HT1080 (cell line): ENCODE results near the gene PPP1CB. TPM values are rescaled to one million over a fixed set of nuclear protein-coding genes. Genes with fewer than 3 reads are reported as not detected.

Experiments used
- DNase-seq: peaks from one replicate; pipeline ENCODE4 v3.0.0-alpha.2; 2015; ENCODE audit warnings: low read depth
- polyA plus RNA-seq, 2 experiments: library from polyadenylated mRNA; depleted of rRNA; stranded (reverse); fragments of >200 nt; gene quantifications; 2 replicates each; pipeline ENCODE4 v1.2.3, GENCODE V29; 2015
- total RNA-seq: library from RNA; depleted of rRNA; stranded (reverse); fragments of >200 nt; shearing (Covaris generic); gene quantifications from 2 replicates; pipeline ENCODE4 v1.2.3, GENCODE V29; 2014; rRNA removed

PPP1CB gene
- total RNA-seq, result 73.5 and 113 TPM in 2 replicates
- 92.4 and 117 TPM in 2 replicates for polyA plus RNA-seq (2015; cell fraction: cytosol; rRNA removed)
- polyA plus RNA-seq (2015; cell fraction: nucleus; rRNA removed), result 92.9 and 116 TPM in 2 replicates

DNA sequence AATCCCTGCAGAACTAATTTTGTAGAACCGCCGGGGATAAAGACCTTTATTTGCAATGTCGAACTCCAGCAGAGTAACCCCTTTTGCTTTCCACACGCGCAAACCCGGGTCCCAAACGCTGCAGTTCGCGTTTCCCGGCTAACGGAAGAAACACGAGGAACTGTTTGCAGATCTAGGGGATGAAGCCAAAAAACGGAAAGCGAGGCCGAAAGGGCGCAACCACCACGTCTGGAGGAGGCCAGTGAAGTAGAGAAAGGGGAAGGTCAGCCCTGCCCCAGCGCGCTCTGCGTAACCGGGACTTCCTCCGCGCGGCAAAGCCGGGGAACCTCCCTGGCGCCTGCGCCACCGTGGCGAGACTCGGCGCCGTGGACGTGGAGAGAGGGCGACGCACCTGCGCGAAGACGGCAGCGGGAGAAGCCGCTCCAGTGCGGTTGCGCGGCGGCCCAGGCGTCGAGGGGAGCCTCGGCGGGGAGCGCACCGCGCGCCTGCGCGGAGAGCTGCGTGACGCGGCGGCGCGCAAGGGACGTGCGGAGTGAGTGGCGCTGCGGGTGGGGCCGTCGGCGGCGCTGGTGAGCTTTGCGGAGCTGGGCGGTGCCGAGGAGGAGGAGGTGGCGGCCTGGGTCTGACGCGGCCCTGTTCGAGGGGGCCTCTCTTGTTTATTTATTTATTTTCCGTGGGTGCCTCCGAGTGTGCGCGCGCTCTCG lies at the start of gene PPP1CB:
TSS of gene PPP1CB (plus strand) at position 579 of the 704 bp plus-strand sequence. CDS start 295 bp downstream, outside the sequence.
- peak; percentile 97 for DNase-seq

DNA sequence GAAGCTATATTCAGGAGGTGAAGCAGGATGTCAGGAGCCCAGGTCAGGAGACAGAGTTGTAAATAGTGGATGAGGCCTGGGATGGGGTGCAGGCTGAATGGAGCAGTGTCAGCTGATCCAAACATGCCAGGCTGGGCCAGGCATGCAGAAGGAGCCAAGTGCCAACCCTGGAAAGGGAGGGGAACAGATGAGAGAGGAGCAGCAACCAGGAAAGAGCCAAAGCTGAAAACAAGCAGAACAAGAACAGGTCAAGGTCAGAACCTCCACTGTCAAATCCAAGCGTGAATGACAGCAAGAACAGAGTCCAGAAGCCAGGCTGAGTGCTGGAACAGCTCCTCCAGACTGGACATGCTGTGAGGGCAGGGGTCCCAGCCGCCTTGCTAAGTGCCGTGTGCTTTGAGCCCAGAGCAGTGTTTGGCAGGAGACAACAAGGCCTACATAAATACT lies 49.2 kb upstream of the PPP1CB start:
- no peak for DNase-seq

DNA sequence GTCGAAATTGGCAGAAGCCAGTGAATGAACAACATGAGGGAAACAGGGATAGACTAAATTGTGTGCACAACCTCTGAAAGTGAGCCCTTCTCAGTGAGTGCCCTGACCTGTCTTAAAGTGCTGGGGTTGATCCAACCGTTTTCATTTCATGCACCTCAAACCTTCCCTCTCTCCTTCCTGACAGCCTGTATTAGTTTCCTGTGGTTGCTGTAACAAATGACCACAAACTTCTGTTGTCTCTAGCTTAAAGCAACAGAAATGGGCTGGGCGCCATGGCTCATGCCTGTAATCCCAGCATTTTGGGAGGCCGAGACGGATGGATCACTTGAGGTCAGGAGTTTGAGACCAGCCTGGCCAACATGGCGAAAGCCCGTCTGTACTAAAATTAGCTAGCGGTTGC lies 48.8 kb upstream of the PPP1CB start:
- DNase-seq, result no peak

DNA sequence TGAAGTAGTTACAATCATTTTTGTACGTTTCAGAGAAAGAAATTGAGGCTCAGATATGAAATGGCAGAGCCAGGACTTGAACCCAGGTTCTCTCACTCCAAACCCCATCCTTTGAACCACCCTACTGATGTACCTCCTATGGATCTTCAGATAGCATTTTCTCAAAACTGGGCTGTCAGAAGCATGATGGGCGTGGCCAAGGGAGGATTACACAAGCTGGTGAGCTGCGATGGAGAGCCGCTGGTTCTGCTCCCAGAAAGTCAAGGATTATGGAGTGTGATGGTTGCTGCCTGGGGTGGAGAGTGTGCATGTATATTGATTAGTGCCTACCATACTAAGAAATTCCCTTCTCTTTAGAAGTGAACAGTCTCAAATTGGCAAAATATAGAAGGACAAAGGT lies 47.0 kb upstream of the PPP1CB start:
- DNase-seq, result no peak

DNA sequence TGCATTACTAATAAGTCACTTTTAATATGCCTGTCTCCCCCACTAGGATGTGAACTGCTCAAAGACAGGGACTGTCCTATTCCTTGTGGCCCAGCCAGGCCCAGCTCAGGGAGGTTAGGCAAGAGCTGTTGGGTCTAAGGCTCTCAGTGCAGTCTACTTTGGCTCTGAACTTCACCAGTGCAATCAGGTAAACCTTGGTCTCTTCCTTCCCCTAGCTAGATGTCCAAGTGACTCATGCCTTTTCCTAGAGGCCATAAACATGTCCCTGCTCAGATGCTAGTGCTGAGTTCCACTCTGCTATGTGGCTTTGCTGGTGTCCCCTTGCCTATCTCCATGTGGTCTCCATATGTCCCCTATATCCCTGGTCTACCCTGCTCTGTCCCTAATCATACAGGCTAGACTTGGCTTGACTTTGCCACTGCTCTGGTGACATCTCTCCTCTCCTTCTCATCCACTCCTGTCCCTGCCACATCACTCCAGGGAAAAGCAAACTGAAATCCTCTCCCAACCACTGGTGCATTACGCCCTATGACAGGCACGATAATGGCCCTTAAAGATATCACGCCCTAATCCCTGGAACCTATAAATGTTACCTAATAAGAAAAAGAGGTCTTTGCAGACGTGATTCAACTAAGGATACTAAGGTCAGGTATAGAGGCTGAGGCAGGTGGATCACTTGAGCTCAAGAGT lies 45.7 kb upstream of the PPP1CB start:
- no peak for DNase-seq

DNA sequence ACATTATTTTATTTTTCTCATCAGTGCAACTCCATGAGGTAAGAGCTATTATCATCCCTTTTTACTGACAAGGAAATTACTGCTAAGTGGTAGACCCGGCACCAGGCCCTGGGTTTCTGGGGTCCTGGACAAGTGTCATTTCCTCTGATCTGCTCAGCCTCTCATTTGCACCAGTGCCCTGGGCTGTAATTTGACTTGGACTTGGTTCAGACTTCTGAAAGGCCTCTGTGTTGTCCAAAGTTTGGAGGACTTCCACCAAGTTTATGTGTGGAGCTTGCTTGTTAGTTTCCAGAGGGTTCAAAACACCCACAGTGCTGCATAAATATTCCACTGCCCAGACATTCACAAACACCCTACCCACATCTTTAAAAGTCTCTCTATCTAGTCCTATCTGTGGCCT lies 44.0 kb upstream of the PPP1CB start:
- no peak for DNase-seq

DNA sequence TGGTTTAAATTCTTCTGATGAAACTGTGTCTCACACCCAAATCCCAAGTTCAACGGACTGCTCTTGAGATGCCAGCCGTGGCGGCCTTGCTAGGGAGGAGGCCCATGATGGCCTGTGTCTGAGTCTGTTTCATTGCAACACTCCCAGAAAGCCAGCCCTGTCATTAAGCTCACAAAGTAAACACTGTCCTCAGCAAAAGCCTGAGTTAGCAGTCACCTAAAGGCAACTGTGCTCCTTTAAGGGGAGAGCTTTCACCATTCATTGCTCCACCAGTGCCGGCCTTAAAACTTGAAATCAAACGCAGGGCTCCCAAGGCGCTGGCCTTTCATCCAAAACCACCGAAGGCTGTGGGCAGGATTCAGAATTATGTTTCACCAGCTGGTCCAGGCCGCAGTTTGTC lies 42.5 kb upstream of the PPP1CB start:
- DNase-seq, result no peak

DNA sequence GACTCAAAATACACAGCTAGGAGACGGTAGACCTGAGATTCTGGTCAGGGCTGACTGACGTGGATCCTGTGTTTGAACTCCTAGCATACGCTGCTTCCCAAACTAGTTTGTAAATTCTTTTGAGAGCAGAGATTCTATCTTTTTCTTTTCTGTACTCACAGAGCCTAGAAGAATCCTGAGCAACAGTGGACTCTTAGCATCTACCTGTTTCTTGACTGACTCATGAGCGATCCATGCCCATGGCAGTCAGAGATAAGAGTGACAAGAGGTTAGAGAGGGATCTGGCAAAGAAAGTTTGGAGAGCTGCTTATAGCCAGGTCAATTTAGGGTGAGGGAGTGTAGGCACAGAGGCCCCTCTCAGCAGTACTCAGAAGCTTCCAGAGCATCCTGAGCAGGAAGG lies 41.1 kb upstream of the PPP1CB start:
- no peak for DNase-seq

DNA sequence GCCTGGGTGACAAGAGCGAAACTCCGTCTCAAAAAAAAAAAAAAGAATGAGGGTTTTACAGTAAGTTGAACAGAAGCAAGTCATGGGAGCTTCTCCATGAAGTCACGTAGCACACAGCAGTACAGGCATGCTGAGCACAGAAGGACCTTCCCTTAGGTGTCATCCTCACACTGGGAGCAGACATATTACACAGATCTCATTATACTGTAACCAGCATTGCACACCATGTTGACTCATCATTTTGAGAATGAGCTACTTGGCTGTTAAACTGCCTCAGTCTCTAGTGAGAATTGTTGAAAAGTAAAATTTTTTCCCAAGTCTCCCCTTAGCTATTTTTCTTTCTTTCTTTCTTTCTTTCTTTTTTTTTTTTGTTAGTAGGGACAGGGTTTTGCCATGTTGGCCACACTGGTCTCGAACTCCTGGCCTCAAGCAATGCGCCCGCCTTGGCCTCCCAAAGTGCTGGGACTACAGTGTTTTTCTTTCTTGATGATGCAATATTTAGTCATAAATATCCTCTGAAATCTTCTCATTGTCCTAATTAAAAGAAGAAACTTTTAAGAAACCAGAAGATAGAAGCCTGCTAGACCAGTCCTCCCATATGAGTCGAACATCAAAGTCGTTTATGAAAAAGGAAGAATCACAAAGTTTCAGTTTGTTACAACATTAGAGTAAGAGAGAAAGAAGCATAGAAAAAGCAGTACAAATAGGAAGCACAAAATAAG lies 37.9 kb upstream of the PPP1CB start:
- peak; percentile 48 for DNase-seq

DNA sequence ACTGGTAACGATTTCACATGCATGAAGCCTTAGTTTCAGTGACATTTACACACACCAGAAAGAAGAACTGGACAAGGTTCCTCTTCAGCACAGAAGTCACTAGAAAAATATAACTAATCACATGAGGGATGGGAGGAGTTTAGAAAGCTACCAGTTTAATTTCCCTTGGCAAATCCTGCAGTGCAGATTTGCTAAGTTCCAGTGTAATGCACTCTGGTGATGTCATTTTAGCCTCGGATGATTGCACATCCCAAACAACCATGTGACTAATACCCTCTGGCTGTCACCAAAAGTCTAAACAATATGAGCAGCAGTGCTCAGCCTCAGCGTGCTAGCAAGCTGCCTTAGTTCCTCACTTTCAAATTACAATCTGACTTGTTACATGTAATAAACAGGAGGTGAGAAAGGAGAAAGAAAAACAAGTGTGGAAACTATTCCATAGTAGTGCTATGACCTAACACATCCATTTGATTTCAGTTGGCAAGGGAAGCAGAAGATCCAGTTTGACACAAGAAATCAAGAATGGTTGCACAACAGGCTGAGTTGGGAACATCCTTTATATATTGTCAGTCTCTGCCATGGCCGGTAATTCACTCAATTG lies 35.3 kb upstream of the PPP1CB start:
- peak; percentile 88 for DNase-seq

DNA sequence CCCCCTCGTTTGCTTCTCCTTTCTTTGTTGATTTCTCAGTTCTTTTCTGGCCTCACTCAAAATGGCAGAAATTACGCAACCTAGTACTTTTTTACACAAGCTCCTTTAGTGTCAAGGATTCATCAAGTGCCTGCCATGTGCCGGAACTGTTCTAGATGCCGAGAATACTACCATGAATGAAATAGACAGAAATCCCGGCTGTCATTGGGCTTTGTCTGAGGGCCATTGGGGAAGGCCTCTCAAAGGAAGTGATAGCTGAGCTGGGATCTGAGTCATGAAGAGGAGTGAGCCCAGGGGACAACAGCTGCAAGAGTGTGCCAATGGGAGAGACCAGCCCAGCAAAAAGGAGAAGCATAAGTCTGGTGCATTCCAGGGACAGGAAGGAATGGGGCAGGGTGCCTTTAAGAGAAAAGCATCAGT lies 34.3 kb upstream of the PPP1CB start:
- peak; percentile 97 for DNase-seq

DNA sequence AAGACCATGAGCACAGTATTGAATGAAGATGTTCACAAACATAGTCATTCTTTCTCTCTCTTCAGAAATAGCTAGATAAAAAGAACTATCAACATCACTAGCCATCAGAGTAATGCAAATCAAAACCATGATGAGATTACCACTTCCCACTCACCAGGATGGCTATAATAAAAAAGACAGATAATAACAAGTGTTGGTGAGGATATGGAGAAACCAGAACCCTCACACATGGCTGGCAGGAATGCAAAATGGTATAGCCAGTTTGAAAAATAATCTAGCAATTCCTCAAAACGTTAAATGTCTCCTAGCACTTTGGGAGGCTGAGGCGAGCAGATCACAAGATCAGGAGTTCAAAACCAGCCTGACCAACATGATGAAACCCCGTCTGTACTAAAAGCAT lies 31.3 kb upstream of the PPP1CB start:
- no peak for DNase-seq

DNA sequence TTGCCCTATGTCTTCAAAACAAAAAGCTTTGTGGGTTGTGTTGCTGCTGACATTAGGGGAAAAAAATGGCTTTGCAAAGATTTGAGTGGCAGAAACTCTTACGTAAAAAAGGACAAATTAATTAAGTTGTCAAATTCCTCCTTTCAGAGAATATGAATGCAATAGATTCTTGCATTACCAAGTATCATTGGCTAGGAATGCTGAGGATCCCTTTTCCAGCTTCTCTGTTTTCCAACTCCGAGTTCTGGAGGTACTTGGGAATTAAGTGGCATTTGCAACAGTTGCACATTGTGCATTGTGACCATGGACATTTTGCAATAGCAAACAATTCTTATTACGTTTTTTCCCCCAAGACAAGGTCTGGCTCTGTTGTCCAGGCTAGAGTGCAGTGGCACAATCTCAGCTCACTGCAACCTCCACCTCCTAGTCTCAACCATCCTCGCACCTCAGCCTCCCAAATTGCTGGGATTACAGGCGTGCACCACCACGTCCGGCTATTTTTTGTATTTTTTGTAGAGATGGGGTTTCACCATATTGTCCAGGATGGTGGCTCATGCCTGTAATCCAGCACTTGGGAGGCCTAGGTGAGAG lies 29.9 kb upstream of the PPP1CB start:
- DNase-seq, result no peak

DNA sequence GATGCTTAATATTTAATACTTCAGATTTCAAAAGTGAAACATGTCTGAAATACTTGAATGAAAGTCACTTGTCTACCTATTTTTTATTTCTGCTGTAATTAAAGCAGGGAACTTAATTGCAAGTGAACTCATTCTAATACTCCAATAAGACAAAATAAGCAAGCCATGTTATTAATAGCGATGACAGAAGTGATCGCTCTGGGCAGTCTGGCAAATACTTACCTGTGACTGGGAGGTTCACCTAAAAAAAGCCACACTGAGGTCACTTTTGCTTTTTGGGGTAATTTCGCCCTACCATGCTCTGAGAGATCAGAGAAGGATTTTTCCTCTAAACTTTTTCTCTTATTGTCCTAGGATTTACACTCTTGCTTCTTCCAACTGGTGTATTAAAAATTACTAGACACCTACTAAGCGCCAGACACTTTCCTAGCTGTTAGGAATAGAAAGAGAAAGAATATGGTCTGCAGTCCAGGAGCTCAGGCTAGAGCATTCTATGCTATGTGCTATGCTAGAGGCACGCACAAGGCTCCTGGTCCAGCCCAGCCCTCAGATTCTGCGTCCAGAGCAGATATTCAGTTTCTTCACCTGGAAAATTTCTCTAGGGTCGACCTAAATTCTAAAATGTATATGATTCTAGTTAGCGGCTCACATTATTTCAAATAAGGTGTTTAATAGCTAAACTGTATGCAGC lies 26.5 kb upstream of the PPP1CB start:
- no peak for DNase-seq

DNA sequence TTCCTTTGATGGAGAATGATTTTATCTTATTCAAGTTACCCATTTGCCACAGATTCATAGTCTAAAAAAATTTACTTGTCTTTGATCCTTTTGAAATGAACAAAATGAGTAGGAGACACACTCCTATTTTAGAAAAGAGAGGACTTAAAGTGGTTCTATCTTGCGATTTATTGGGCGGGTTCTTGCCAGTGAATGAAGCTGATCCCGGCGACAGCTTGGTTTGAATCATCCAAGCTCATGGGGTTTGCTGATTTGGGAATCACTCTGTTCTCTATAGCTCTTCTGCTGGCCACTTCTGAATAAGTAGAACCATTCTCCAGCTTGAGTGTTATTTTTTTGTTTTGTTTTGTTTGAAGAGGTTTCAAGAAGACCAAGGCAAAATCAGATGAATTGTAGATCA lies 25.5 kb upstream of the PPP1CB start:
- no peak for DNase-seq

DNA sequence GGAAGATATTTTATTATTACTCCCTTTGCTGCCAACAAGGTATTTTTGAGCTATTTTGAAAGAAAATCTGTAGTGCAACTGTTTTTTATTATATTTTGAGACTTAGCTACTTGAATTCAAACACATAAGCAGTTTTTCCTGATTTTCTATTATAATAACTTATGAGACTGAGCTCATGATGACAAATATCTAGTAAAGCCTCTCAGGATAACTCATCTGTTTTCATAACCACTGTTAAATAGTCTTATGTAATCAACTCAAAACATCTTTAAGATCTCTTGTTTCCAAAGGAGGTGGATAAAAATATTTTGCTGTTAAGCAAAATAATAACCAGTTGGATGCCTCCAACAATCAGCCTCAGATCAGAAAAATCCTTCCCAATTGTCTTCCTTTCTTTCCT lies 21.9 kb upstream of the PPP1CB start:
- DNase-seq, result no peak

DNA sequence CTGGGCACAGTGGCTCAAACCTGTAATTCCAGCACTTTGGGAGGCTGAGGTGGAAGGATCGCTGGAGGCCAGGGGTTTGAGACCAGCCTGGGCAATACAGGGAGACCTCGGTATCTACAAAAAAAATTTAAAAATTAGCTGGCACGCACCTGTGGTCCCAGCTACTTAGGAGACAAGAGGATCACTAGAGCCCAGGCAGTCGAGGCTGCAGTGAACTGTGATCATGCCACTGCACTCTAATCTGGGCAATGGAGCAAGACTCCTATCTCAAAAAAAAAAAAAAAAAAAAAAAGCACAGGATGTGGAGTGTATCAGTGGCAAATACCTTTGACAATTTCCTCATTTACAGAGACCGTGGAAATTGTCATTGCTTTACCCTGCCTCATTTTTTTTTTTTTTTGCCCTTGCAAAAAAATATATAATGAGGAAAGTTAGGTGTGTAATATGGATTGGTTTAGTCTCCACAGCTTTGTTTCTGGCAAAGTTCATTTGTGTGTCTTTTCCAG lies 20.9 kb upstream of the PPP1CB start:
- no peak for DNase-seq

DNA sequence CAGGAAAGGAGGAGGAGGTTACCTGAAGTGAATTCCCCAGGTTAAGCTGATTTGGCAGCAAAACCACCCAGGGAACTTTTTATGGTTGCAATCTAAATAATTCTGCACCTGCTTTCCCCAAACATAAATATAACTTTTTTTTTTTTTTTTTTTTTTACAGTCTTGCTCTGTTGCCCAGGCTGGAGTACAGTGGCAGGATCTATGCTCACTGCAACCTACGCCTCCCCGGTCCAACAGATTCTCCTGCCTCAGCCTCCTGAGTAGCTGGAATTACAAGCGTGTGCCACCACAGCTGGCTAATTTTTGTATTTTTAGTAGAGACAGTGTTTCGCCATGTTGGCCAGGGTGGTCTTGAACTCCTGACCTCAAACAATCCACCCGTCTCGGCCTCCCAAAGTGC lies 16.1 kb upstream of the PPP1CB start:
- no peak for DNase-seq

DNA sequence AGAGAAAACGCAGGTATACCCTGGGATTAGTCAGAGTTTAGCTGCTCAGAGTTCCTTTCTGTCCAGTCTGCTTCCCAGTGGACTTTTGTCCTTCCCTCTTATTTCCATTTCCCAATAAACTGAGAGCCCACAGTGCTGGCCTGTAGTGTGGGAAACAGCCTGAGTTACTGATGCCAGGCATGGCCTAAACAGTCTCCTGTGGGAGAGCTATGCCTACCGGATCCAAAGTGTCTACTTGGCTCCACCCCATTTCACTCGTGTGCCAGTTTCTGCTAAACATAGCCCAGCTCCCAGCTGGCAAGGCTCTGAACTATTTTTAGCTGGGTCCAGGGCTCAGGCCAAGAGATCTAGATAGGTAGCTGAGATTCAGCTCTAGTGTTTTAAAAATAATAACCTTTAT lies 15.6 kb upstream of the PPP1CB start:
- DNase-seq, result no peak

DNA sequence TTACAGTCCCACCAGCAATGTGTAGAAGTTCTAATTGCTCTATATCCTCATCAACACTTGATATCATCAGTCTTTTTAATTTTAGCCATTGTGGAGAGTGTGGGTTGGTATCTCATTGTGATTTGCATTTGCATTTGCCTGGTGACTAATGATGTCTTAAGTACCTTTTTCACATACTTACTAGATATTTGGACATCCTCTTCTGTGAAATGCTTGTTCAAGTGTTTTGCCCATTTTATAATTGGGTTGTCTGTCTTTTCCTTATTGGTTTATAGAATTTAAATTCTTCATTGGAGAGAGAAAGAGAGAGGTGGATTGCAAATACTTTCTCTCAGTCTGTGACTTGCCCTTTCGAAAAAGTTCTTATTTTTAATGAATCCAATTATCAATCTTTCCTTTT lies 14.0 kb upstream of the PPP1CB start:
- no peak for DNase-seq
